GM18858 (cell line): ENCODE data around the gene CMIP.

Experiments
- ATAC-seq: cut with Tn5 transposase; IDR thresholded peaks from one replicate; pipeline ENCODE4 v1.9.1; 2021; ENCODE audit not compliant: unreplicated experiment

The CMIP gene

DNA sequence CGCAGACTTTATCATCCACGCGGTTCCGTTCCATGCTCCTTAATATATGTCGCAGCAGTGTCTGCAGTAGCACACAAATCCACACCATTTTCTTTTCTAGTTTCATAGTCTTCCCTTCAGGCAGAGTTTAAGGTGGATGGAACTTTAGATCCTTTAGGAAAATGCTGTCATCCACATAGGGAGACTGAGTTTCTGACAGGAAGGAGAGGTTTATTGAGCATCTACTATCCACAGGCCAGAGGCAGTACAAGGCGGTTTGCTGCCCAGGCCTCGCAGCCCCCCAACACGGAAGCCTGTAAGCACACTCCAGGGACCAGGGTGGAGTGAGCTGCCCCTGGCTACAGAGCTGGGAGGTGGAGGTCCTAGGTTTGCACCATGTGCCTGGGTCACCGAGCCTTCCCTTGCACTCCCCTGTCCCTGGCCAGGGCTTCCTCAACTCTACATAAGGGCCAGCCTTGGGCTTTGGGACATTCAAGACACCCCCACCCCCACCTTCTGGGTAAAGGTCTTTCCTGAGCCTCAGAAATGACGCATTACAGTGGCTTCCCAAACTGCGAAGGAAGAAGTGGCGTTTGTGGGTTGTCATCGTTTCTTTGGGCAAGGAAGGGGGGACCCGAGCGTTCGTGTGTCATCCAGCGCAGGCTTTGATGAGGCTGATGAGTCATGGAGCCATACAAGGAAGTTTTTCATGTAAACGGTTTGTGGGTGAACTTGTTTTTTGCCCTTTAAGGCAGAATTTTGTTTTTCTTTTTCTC is 188.0 kb downstream of the CMIP start:
- no peak for ATAC-seq

GRCh38 chr16:81633147-81633619 is 188.6 kb downstream of the CMIP start:
- ATAC-seq, result no peak

- ATAC-seq, result no peak
Measured at GRCh38 chr16:81633680-81634379, 189.2 kb downstream of the CMIP start.

- no peak for ATAC-seq
Measured at GRCh38 chr16:81634380-81635062, 189.9 kb downstream of the CMIP start.

- no peak for ATAC-seq
Measured at GRCh38 chr16:81635063-81635937, 190.7 kb downstream of the CMIP start.

- no peak for ATAC-seq
Measured at GRCh38 chr16:81636298-81636993, 191.8 kb downstream of the CMIP start.

DNA sequence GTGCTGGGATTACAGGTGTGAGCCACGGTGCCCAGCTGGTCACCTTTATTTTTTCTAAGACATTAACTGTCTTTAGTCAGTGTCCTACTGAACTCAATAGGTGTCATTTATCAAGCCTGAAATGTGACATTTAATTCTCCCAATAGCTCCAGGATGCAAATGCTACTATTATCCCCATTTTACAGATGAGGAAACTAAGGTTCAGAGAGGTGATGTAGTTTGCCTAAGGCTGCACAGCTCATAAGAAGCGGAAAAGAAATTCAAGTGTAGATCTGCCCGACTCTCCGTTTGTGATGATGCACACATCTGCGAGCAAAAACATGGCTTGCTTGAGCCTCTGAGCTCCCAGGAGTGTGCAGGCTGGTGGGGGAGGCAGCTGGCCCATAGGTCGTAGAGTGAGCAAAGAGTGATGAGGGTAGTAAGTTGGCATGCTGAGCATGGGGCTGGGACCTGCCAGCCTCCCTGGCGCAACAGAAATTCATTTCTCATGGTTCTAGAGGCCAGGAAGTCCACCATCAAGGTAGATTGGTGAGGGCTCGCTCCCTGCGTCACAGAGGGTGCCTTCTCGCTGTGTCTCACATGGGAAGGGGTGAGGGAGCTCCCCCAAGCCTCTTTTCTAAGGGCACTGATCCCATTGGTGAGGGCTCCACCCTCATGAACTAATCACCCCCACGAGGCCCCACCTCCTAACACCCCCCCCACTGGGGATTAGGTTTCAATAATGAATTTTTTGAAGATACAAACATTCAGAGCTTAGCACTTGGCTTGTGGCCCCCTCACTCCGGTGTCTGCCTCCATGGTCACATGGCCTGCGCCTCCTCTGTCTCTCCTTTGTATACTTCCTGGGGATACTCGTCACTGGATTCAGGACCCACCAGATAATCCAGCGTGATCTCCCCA is 193.0 kb downstream of the CMIP start:
- no peak for ATAC-seq

- no peak for ATAC-seq
Measured at GRCh38 chr16:81638286-81638945, 193.8 kb downstream of the CMIP start.

DNA sequence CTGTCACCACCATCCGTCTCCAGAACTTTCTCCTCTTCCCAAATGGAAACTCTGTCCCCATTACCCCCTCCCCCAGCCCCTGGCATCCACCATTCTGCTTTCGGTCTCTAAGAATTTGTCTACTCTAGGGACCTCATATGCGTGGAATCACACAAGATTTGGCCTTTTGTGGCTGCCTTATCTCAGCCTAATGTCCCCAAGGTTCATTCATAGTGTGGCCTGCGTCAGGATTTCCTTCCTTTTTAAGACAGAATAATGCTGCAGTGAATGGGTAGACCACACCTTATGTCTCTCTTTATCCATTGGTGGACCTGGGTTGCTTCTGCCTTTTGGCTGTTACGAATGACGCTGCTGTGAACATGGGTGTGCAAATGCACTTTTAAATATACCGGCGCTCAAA is 194.7 kb downstream of the CMIP start:
- no peak for ATAC-seq

DNA sequence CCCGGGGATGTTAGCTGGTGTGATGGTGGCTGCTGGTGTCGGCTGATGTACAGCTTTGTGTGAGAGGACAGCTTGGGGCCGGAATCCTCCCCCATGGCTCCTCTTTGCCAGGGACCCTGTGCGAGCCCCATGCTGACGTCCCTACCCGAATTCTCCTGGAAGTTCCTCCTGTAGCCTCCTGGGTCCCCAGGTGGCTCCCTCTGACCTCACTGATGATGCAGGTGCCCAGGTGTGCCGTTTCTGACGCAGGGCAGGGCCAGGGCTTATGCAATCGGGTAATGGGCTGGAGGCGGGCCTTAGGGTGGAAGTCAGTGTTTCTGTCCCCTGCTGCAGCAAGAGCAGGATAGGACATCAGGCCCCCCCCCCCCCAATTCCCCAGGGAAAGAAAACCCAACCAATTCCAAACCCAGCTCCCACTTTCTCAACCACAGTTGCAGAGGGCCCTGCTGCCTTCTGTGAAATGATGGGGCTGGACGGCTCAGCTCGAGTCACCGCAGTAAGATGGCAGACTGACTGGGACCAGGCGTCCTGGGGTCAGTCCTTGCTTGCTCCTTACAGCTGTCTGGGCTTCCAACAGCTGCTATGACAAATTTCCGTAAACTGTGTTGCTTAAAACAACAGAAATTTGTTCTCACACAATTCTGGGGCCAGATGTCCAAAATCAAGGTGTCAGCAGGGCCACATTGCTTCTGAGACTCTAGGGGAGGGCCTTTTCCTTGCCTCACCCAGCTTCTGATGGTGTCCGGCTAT is 195.5 kb downstream of the CMIP start:
- no peak for ATAC-seq

DNA sequence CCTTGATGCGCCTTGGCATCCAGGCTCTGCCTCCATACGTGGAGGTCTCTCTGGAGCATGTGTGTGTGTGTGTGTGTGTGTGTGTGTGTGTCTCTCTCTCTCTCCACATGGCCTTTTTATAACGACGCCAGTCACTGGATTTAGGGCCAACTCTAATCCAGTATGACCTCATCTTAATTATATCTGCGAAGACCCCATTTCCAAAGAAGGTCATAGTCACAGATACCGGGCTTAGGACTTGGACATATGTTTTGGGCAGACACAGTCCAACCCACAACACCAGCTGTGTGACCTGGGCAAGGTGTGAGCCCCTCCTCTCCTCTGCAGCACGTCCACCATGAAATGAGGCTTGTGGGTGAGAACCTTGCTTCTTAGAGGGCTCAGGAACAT is 196.1 kb downstream of the CMIP start:
- no peak for ATAC-seq

DNA sequence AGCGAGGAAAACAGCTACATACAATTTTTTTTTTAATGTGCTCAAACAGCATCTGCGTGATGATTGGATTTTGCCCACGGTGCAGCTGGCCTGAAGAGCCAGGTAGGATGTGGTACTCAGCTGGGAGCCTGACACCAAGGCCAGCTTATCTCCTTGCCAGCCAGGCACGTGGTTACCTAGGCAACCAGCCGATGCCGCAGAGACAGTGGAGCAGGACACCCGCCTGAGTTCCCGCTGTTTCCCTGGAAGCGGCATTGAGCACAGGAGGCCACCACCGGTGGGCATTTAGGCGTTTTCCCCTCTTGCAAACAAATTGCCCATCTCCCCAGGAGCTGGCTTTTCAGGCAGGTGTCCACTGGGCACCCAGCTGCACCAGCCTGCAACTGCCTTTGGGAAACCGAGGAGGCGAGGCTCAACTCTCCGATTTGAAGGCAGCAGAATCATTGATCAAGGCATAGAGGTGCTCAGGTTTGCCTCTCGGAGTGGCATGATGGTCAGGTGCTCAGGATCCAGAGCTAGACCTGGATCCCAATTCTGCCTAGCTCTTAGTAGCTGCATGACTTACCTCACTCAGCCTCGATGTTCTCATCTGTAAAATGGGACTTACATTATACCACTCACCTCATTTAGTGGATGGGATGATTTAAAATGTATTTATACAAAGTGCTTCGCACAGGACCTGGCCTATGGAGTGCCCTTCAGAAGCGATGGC is 196.9 kb downstream of the CMIP start:
- ATAC-seq, result no peak

- no peak for ATAC-seq
Measured at GRCh38 chr16:81642107-81642436, 197.5 kb downstream of the CMIP start.

GRCh38 chr16:81642943-81643342 is 198.3 kb downstream of the CMIP start:
- ATAC-seq, result no peak

DNA sequence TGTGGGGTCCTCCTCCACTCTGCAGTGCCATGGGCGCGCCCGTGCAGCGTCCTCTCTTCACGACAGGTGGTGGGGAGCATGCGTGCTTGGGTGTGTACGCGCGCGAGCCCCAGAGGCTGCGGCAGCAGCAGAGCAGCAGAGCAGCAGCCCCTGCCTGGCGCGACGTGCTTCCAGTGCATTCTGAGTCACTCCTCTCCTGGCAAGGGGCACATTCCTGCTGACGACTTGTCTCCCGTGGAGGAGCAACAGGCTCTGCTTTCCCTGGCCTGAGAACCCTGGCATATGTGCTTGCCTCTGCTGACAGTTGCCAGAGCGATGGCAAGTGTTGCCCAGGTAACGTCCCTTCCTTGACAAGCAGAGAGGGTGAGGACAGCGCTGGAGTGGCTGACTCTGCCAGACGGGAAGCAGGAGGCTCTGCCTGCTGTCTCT is 200.7 kb downstream of the CMIP start:
- no peak for ATAC-seq

GRCh38 chr16:81645925-81646324 is 201.3 kb downstream of the CMIP start:
- no peak for ATAC-seq

DNA sequence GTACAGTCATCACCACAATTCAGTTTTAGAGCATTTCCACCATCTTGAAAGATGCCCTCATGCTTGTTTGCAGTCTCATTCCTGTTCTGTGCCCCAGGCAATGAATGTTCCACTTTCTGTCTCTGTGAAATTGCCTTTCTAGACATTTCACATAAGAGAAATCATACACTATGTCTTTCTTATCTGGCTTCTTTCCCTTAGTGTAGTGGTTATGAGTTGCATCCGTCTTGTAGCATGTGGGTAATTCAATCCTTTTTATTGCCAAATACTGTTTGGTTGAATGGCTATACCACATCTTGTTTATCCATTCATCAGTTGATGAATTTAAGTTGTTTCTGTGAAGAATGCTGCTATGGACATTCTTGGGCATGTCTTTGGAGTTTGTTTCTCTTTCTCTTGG is 202.0 kb downstream of the CMIP start:
- no peak for ATAC-seq

- ATAC-seq, result no peak
Measured at GRCh38 chr16:81647527-81647926, 202.9 kb downstream of the CMIP start.
